KBM-7 (cell line): ENCODE data around the gene ENAH.

Experiments used
- DNase-seq: peaks from one replicate; pipeline ENCODE4 v3.0.0-alpha.2; 2015
- in situ Hi-C: fragments of 300-500 bp; cut with MboI; formaldehyde crosslinking; loops from 2 replicates; pipeline ENCODE4 v1.14.3; 2020; ENCODE audit warnings: low sequenced_read_pairs, low pct_unique_long_range_greater_than_20kb, mixed read lengths

The ENAH gene

DNA sequence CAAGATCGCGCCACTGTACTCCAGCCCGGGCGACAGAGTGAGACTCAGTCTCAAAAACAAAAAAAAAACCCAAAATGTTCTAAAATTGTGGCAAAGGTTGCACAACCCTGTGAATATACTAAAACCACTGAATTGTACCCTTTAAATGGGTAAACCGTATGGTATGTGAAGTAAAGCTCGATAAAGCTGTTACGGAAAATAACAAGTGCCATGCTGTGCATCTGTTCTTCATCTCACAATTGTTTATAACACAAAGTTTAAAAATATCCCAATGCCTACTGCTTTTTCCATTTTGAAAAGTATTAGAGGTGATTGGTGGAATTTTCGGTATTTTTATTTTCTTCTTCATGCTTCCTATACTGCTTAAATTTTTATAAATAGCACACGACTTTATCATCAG lies 111.5 kb downstream of the ENAH start:
- in situ Hi-C loops: no loop called here

DNA sequence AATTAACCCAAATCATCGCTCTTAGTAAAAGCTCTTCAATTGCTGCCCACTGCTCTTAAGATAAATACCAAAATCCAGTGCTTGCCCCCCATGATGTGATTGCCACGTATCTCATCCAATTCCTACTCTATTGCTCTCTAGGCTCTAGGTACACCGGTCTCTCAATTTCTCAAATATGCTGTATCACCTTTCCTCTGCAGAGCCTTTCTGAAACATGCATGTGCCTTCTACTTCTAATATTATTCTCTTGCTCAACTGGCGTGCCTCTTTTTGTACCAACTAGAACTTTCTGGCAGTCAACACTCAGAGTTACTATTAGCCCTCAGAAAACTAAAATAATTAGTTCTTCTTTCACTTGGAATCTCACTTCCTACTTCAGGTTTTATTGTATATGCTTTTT lies 113.3 kb downstream of the ENAH start:
- no peak for DNase-seq
- in situ Hi-C loops: no loop called here

More for the DNA sequence above, 111.5 kb downstream of the ENAH start:
- DNase-seq: no peak

DNA sequence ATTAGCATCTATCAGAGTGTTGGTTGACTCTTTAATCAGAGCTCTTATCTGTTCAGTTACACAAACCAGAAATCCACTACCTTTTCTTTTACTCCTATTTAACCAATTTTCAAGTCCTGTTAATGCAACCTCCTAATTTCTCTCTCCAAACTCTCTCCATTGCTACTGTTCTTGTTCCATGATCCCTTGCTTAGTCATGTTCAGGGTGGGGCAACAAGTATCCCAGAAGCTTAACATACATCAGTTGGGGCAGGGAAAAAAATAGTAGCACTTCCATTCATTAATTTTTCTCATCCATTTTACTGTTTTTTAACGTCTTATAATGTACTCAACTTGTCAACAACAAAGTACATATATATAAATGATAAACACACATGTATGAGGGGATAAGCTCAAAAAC lies 113.9 kb downstream of the ENAH start:
- no peak for DNase-seq
- in situ Hi-C loops: no loop called here

- no peak for DNase-seq
- in situ Hi-C loops: no loop called here
Observed at GRCh38 chr1:225537554-225538251, 115.2 kb downstream of the ENAH start.

DNA sequence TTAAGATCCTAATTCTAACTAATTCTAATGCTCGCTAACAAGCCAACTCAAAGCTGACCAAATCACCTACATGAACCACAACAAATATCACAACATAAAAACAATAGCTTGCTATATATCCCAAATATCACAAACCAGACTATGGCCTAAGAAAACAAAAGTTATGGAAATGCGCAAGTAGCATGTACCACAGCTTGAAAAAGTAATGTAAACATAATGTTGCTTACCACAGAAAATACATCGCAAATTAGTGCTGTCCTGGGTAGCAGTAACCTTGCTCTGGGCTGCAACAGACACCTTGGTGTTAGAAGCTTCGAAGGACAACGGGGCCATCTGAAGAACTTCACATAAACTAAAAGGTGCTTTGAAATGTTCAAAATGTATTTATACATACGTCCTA lies 117.6 kb downstream of the ENAH start:
- DNase-seq: no peak
- in situ Hi-C loops: no loop called here

DNA sequence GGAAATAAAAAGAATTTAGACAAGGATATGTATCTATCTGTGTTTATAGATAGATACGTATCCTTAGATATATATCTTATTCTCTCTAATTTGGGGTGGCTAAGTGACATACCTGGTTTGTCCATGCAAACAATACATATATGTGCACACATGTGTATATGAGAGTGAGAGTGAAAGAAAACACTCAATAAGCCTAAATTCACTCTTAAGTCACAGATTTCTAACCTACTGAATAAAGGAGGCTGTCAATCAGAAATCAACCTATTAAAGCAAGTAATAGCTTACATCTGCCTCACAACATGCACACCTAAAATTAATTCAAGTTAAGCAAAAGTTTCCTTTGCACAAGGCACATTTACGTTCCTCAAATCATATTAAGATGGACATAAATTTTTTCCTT lies 118.2 kb downstream of the ENAH start:
- in situ Hi-C loops: no loop called here
- no peak for DNase-seq

GRCh38 chr1:225534135-225534534 lies 118.8 kb downstream of the ENAH start:
- DNase-seq: no peak
- in situ Hi-C loops: no loop called here

DNA sequence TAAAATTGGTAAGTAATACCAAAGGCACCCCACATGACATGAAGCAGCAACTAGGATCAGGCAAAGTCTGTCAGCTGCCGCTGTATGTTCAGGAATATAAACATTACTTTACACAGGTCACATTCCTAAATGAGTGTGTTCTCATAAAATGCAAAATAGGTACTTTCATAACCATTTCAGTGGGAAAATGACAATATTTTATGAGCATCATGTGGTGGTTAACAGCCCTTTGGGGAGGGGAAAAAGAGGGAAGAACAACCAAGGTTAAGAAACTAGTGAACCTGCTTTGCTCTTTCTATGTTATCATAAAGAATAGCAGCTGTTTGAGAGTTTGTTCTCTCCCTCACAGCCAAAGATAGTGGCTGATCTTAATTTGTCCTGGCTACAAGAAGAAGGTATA lies 119.7 kb downstream of the ENAH start:
- DNase-seq: no peak
- in situ Hi-C loops: no loop called here

GRCh38 chr1:225532240-225532944 lies 120.5 kb downstream of the ENAH start:
- no peak for DNase-seq
- in situ Hi-C loops: no loop called here

DNA sequence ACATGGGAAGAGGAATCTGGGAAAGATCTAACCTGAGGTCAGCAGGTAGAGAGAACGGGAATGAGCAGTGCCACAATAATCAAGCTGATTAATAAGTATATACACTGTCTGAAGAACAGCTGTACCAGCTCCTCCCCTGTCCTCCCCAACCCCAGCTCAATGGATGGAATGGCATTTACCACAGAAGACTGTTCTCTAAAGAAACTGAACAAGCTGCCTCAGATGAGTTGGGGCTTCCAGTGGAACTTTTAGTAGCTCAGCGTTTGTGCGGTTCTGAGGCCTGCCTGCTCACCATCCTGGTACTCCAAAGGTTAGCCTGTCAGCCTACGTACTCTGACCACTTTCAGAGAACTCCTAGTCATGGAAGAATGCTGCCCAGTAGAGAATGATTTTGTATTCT lies 123.2 kb downstream of the ENAH start:
- no peak for DNase-seq
- in situ Hi-C loops: no loop called here

- in situ Hi-C loops: no loop called here
Observed at GRCh38 chr1:225527575-225527974, 125.3 kb downstream of the ENAH start.

DNA sequence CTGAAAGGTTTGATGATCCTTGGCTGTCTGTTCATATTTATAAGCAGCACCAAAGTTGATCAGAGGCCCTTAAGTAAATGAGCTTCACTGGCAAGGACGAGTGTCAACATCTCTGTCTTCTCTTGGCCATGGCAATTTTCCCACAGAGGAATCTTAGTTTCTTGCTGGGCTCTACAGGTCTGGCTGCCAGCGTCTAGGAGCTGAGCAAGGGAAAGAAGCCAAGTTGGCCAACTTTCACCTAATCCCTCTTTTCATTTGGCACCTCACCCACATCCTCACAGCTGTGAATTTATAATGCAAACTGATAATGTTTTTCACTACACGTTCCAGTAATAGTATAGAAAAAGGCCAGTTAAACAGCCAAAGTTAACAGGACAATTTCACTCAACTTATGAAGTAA lies 126.0 kb downstream of the ENAH start:
- no peak for DNase-seq
- in situ Hi-C loops: no loop called here

More at GRCh38 chr1:225527575-225527974, 125.3 kb downstream of the ENAH start:
- DNase-seq: no peak

DNA sequence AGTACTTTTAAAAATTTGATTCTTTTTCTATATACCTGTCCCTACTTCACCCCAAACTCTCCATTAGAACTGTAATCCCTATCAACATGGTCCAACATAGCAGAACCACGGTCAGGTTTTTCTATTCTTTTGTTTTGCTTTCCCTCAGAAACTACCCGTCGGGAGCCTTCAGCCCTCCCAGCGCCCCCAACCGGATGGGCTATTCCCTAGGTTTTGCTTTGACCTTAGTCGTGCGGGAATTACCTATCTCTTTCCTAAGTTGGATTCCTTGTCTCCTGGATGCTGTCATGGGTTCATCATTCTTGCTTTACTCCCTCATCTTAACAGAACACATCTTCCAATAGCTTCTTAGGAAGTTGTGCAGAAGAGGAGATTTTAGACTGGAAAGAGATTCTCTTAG lies 127.5 kb downstream of the ENAH start:
- in situ Hi-C loops: no loop called here
- DNase-seq: no peak

DNA sequence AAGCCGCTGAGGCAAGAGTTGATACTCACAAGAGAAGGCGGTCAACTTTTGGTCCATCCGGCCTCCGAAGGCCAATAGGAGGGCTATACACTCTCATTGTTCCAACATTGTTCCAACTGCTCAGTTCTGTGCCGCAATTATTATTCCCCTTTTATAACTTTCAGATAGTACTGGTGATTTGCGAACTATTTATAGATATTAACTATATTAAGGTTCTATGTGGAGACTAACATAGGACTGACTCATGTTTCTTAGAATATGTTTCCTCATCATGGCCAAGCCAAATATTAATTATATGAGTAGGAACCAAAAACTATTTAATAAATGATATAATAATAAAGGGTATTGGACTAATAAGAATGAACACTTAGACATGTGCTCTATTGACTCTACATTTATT lies 128.4 kb downstream of the ENAH start:
- in situ Hi-C loops: no loop called here
- no peak for DNase-seq

- in situ Hi-C loops: no loop called here
- no peak for DNase-seq
Observed at GRCh38 chr1:225523263-225523950, 129.5 kb downstream of the ENAH start.

DNA sequence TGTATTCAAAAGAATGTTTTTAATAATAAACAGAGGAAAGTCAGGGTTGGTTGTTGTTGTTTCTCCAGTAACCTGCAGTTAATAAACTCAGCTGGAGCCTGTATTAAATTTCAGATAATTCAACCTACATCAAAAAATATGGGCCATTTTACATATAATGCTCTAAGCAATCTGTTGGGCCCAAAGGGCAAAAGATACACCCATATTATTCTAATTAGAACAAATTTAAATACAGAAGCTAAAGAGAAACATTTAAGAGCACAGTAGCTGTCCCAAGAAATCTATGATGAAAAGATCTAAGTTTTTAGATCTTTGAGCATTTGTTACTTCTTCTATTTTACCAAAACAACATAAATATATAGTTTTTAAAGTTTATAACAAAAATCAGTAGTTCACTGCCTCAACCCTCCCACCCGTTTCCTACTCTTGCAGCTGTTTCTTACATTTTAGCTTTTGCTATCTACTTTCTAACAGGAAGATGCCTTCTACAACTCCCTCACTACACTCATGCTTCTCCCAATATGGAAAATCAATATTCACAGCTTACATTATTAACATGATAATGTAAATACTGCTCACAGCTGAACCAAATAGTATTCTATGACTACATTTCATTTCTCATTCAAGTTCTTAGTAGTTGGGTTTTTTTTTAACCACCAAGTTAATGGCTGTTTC lies 130.2 kb downstream of the ENAH start:
- in situ Hi-C loops: no loop called here
- DNase-seq: no peak

GRCh38 chr1:225520587-225521227 lies 132.2 kb downstream of the ENAH start:
- in situ Hi-C loops: no loop called here
- no peak for DNase-seq

DNA sequence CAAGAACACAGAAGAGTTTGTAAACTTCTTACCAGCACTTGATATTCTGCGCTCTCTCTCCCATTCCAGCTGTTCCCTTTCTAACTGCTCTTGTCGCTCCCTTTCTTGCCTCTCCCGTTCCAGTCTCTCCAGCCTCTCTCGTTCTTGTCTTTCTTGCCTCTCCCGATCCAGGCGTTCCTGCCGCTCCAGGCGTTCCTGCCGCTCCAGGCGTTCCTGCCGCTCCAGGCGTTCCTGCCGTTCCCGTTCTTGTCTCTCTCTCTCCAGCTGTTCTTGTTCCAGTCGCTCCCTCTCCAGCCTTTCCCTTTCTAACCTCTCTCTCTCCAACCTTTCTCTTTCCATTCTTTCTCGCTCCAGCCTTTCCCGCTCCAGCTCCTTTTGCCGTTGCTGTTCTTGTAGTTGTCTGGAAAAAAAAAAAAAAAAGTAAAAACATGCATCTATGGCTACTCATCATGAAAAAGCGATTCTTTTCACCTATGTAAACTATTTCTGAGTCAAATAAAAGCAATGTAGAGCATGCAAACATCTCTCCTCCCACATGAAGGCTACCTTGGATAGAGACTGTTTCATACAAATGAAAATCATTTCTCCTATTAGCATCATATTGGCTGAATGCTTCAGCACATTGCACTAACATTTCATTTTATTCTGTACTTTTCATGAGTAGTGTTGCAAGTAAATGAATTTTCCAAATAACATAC lies 133.6 kb downstream of the ENAH start:
- no peak for DNase-seq
- in situ Hi-C loops: no loop called here

- in situ Hi-C loops: no loop called here
- no peak for DNase-seq
Observed at GRCh38 chr1:225517697-225518096, 135.2 kb downstream of the ENAH start.
